GM23248 (cell line): Measurements from ENCODE around the gene TMTC3. TPM values are rescaled to one million over a fixed set of nuclear protein-coding genes. Genes with fewer than 3 reads are reported as not detected.

Source experiments
- DNase-seq: peaks from one replicate; pipeline ENCODE4 v3.0.0-alpha.2; 2015
- H2AFZ ChIP-seq: fragments of 200-600 bp; sonication (generic); 2 replicates; pipeline ENCODE4 v1.6.1; 2016; ENCODE audit warnings: antibody characterized with exemption
- H3F3A ChIP-seq: fragments of 200-600 bp; sonication (generic); 2 replicates; pipeline ENCODE4 v1.6.1; 2016; ENCODE audit warnings: mild to moderate bottlenecking, antibody characterized with exemption, mixed run types; ENCODE audit not compliant: insufficient read depth
- H3K27ac ChIP-seq: fragments of 200-600 bp; sonication (generic); 2 replicates; pipeline ENCODE4 v1.5.1; 2016; ENCODE audit warnings: mild to moderate bottlenecking
- H3K27me3 ChIP-seq: fragments of 200-600 bp; sonication (generic); replicated peaks from 2 replicates; pipeline ENCODE4 v1.6.1; 2016; ENCODE audit warnings: mild to moderate bottlenecking; ENCODE audit not compliant: insufficient read depth
- H3K36me3 ChIP-seq: fragments of 200-600 bp; sonication (generic); 2 replicates; pipeline ENCODE4 v1.6.1; 2016; ENCODE audit warnings: low read depth, mild to moderate bottlenecking
- H3K4me1 ChIP-seq: fragments of 200-600 bp; sonication (generic); 2 replicates; pipeline ENCODE4 v1.6.1; 2016; ENCODE audit warnings: mild to moderate bottlenecking; ENCODE audit not compliant: insufficient read depth
- H3K4me2 ChIP-seq: fragments of 200-600 bp; sonication (generic); one replicate; pipeline ENCODE4 v1.6.1; 2016; ENCODE audit warnings: mild to moderate bottlenecking; ENCODE audit not compliant: unreplicated experiment
- H3K4me3 ChIP-seq: fragments of 200-600 bp; sonication (generic); 2 replicates; pipeline ENCODE4 v1.5.1; 2016; ENCODE audit warnings: mild to moderate bottlenecking
- H3K79me2 ChIP-seq: fragments of 200-600 bp; sonication (generic); 2 replicates; pipeline ENCODE4 v1.6.1; 2016; ENCODE audit warnings: mild to moderate bottlenecking; ENCODE audit not compliant: insufficient read depth
- H3K9ac ChIP-seq: fragments of 200-600 bp; sonication (generic); 2 replicates; pipeline ENCODE4 v1.6.1; 2016; ENCODE audit warnings: mild to moderate bottlenecking
- H3K9me2 ChIP-seq: fragments of 200-600 bp; sonication (generic); 2 replicates; pipeline ENCODE4 v1.6.1; 2016; ENCODE audit warnings: mixed run types, mild to moderate bottlenecking, moderate library complexity; ENCODE audit not compliant: insufficient read depth
- H3K9me3 ChIP-seq: fragments of 200-600 bp; sonication (generic); one replicate; pipeline ENCODE4 v1.6.1; 2017; ENCODE audit warnings: low read depth
- H4K20me1 ChIP-seq: fragments of 200-600 bp; sonication (generic); 2 replicates; pipeline ENCODE4 v1.6.0; 2016; ENCODE audit not compliant: insufficient read depth
- EZH2 ChIP-seq: fragments of 200-600 bp; sonication (generic); IDR thresholded peaks from 2 replicates; pipeline ENCODE4 v1.6.1; 2018; ENCODE audit warnings: antibody characterized with exemption, mild to moderate bottlenecking; ENCODE audit not compliant: insufficient read depth, poor library complexity, severe bottlenecking
- EZH2phosphoT487 ChIP-seq: fragments of 200-600 bp; sonication (generic); IDR thresholded peaks from 2 replicates; pipeline ENCODE4 v1.6.1; 2018; ENCODE audit warnings: antibody characterized with exemption, moderate library complexity, mild to moderate bottlenecking, low read depth; ENCODE audit not compliant: insufficient read depth
- WGBS, 2 experiments: methylation state at CpG; one replicate each; pipeline ENCODE4 v1.1.6; 2015 to 2017; ENCODE audit warnings: low lambda C conversion rate in 2 of 2, low coverage in 1 of 2; ENCODE audit errors: missing lambda C conversion rate in 2 of 2; 5-methylcytosine and 5-hydroxymethylcytosine counted together
- in situ Hi-C: fragments of 300-500 bp; cut with MboI; formaldehyde crosslinking; loops from 2 replicates; pipeline ENCODE4 v1.15.0; 2020
- polyA plus RNA-seq: library from polyadenylated mRNA; unstranded; fragments of >200 nt; fragmentation: Nextera tagmentation; extraction: Ambion mirVana; gene quantifications from 2 replicates; pipeline ENCODE4 v1.2.1, GENCODE V29; 2016
- total RNA-seq: library from RNA; depleted of rRNA; stranded (reverse); fragments of >200 nt; shearing (Covaris generic); gene quantifications from 2 replicates; pipeline ENCODE4 v1.2.3, GENCODE V29; 2014

Gene TMTC3
- total and polyA plus RNA-seq, 2 experiments from 2014 or later, result 35.7 to 59.1 TPM

GRCh38 chr12:88142610-88142991 lies 494 bp downstream of the TMTC3 start:
- DNase-seq, result no peak
- Histone ChIP-seq H4K20me1 (no peaks in the 10 kb centered on the region), H3K9me2 (no peaks in the 10 kb centered on the region), H3K36me3 (0 out of 2 replicates have a peak, but pooled peaks cover 8% of the 10 kb centered on the region), H2AFZ (peak overlapping the region; percentile 98), H3K27me3 (no peaks in the 10 kb centered on the region), H3K4me2 (peak overlapping the region; percentile 89), H3K9ac (peak overlapping the region; percentile 87), H3K4me3 (peak overlapping the region; percentile 97), H3K79me2 (peaks cover 65% of the 10 kb centered on the region), H3F3A (no peaks in the 10 kb centered on the region), H3K4me1 (peaks cover 12% of the 10 kb centered on the region), H3K9me3 (no peaks in the 10 kb centered on the region), H3K27ac (peak overlapping the region; percentile 82)
- in situ Hi-C loops, result no loop called here
- TF ChIP-seq EZH2phosphoT487 (no peak), EZH2 (no peak)
- WGBS, 2 experiments, result 0 to 1% methylated on average over 18 of the region's 18 CpGs

GRCh38 chr12:88144037-88144436 lies 1.9 kb downstream of the TMTC3 start:
- peaks cover 12% of the 10 kb centered on the region for H3K4me1 ChIP-seq
- H3K4me2 ChIP-seq, result no peak overlapping the region
- H3K9ac ChIP-seq, result no peak overlapping the region
- no peaks in the 10 kb centered on the region for H4K20me1 ChIP-seq
- no peak for DNase-seq
- H3K9me3 ChIP-seq, result no peaks in the 10 kb centered on the region
- peaks cover 5% of the 10 kb centered on the region; the same call in 1 of the 2 replicates for H3K36me3 ChIP-seq
- H3K79me2 ChIP-seq, result peaks cover 79% of the 10 kb centered on the region
- no peak overlapping the region for H3K4me3 ChIP-seq
- no peak overlapping the region for H2AFZ ChIP-seq
- 98 to 100% methylated on average over 5 of the region's 5 CpGs for WGBS, 2 experiments
- H3F3A ChIP-seq, result no peaks in the 10 kb centered on the region
- H3K9me2 ChIP-seq, result no peaks in the 10 kb centered on the region
- TF ChIP-seq EZH2phosphoT487 (no peak), EZH2 (no peak)
- no peaks in the 10 kb centered on the region for H3K27me3 ChIP-seq
- in situ Hi-C loops, result no loop called here
- no peak overlapping the region for H3K27ac ChIP-seq

DNA sequence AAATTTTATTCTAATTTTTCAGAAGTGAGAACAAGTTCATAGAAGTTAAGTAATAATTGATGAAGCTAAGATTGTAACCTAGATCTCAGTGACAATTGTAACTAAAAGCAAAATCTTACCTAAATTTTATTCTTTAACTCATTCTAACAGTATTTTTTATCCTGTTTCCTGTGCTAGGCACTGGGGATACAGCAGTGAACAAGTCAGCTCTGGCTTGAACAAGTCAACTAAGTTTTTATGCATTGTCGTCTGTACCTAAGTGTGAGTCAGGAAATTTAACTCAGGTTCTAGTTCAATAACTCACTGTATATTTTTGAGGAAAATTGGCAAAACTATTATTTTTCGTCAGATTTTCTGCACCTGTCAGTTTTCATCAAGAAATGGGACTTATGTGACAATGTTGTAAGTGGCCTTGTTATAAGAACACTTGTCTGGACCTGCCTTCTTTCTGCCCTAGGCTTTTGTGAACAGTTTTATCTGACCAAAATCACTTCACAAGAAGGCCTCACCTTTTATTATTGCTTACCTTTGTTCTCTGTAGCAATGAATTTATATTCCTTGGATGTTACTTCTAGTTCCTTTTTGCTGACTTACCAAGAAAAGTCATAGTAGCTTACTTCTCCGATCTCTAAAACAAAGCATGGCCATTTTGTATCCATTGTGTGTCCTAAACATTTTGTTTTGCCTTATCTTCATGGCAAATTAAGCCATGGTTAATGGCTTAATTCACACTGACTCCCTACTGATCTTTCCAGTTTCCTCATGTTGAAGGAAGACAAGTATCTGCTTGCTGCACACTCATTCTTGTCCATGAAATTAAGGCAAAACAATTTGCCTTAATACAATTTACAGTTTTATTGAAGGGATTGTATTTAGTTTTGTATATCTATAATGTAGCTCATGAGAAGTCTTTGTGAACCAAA lies 2.7 kb downstream of the TMTC3 start:
- Histone ChIP-seq H2AFZ (no peak overlapping the region), H3K4me1 (peaks cover 12% of the 10 kb centered on the region), H4K20me1 (no peaks in the 10 kb centered on the region), H3K9me3 (no peaks in the 10 kb centered on the region), H3K27ac (no peak overlapping the region), H3K9me2 (no peaks in the 10 kb centered on the region), H3K4me2 (no peak overlapping the region), H3K79me2 (peaks cover 87% of the 10 kb centered on the region), H3K9ac (no peak overlapping the region), H3K4me3 (no peak overlapping the region), H3F3A (no peaks in the 10 kb centered on the region), H3K27me3 (no peaks in the 10 kb centered on the region), H3K36me3 (peaks cover 10% of the 10 kb centered on the region; the same call in 1 of the 2 replicates)
- in situ Hi-C loops, result no loop called here
- DNase-seq, result no peak
- TF ChIP-seq EZH2 (no peak), EZH2phosphoT487 (no peak)
- 82 to 88% methylated on average over 3 of the region's 3 CpGs for WGBS, 2 experiments

DNA sequence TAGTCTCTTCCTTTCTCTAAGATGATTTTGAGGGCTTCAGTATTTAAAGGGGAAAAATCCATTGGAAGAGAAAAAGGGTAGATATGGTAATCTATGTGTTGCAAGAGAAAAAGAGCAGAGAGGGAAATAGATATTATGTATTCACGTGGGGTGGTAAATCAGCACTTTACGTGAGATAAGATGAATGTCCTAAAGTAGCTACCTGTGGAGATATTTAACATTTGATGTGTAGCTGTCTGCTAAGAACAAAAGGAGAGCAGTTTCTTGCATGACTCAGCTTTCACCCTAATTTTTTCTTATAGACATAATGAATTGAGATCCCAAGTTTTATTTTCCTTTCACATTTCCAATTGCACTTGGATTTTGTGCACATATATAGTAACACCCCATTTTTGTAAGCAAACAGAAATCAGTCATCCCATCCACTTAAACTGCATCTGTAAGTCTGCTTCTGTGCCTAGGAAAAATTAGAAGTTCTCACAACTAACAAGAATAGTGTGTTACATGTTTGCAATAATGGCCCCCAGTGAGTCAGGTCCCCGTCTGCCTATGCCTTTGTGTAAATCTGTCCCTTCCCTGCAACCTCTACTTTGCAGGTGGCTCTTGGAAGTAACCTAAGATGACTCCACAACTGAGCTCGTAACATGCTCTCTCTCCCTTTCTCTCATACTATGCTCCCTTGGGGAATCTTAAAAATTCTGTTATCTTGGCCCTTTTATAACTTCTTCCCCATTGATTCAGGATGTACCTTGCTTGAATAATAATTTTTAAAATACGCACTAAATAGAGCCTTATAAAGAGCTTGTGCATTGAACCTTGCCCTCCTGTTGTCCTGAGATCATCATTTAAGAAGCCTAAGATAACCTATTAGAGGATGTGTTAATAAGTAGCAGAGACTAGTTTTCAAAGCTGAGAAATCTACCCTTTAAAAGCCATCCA lies 3.7 kb downstream of the TMTC3 start:
- Histone ChIP-seq H3K4me2 (no peak overlapping the region), H3K27me3 (no peaks in the 10 kb centered on the region), H3K36me3 (peaks cover 7% of the 10 kb centered on the region; the same call in 1 of the 2 replicates), H2AFZ (no peak overlapping the region), H3K9ac (no peak overlapping the region), H3K9me2 (no peaks in the 10 kb centered on the region), H3K9me3 (no peaks in the 10 kb centered on the region), H3K4me3 (no peak overlapping the region), H4K20me1 (no peaks in the 10 kb centered on the region), H3K27ac (no peak overlapping the region), H3F3A (no peaks in the 10 kb centered on the region), H3K4me1 (peaks cover 12% of the 10 kb centered on the region), H3K79me2 (peaks cover 90% of the 10 kb centered on the region)
- DNase-seq, result no peak
- 97% methylated on average over 5 of the region's 5 CpGs for WGBS, 2 experiments
- TF ChIP-seq EZH2, result no peak
- in situ Hi-C loops, result no loop called here
